ENCODE data around the gene FIGNL2. TPM values are rescaled to one million over a fixed set of nuclear protein-coding genes. Genes with fewer than 3 reads are reported as not detected.

Gene FIGNL2
- total RNA-seq, 1 experiment from 2014 or later: 0.27 TPM

DNA sequence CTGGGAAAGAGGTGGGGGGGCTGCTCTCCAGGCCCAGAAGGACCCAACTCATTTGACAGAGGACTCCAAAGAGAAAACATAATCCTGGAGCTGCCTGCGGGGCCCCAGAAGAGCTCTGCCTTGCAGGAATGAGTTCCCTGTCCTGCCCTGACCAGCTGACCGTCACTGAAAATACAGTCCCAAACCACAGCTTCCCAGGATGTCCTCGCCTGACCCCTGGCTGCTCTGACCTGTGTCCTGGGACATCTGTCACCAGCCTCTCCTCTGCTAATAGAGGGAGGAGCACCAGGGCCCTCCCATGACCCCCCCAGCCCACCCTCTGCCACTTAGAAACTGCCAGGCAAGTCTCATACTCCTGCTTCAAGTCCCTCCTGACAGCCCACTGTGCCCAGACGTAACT lies 9.8 kb downstream of the FIGNL2 start:
- ChIA-PET CTCF (no interaction called here), POLR2A (no interaction called here), RAD21 (ENCODE audit: low non-redundant PET in 1 of 2, low total read pairs in 2 of 2, uncharacterized antibody in 2 of 2, unreplicated experiment in 2 of 2) (no interaction called here)
- H2AFZ ChIP-seq (ENCODE audit: low read depth, low read length, poor library complexity, severe bottlenecking): no peak overlapping the region
- no peaks in the 10 kb centered on the region for H3K36me3 ChIP-seq (ENCODE audit: control insufficient read depth in 1 of 2, insufficient read depth in 2 of 2, low read length in 2 of 2)
- H3K4me2 ChIP-seq (ENCODE audit: low read length): no peak overlapping the region
- H3K27me3 ChIP-seq (ENCODE audit: insufficient read depth, low read length): peaks cover 3% of the 10 kb centered on the region; the same call in 1 of the 2 replicates
- no peak overlapping the region for H3K4me3 ChIP-seq (replicated peaks in 1 of 2; ENCODE audit: low read depth in 1 of 2, low read length in 2 of 2)
- H3K9me2 ChIP-seq (ENCODE audit: insufficient read depth): no peaks in the 10 kb centered on the region
- ATAC-seq: no peak
- H3K4me1 ChIP-seq (ENCODE audit: control insufficient read depth in 1 of 2, insufficient read depth in 2 of 2, low read length in 2 of 2): peaks cover 0 to 9% of the 10 kb centered on the region in 2 experiments; a peak in 1 of 4 replicates
- intact Hi-C loops (cut with micrococcal nuclease): no loop called here
- no peaks in the 10 kb centered on the region for H3K9me3 ChIP-seq (ENCODE audit: control insufficient read depth in 1 of 2, insufficient read depth in 1 of 2, low read depth in 1 of 2, low read length in 2 of 2)
- no peak overlapping the region for H3K9ac ChIP-seq (ENCODE audit: low read length)
- no peaks in the 10 kb centered on the region for H4K20me1 ChIP-seq (ENCODE audit: insufficient read depth)
- no TSS peak for BruUV-seq (replicated peaks)
- H3K27ac ChIP-seq (ENCODE audit: low read depth, low read length): no peak overlapping the region
- TF ChIP-seq SIN3A (IDR thresholded peaks at IDR 0.05; ENCODE audit: low read depth) (no peak), RAD21 (IDR thresholded peaks at IDR 0.05; ENCODE audit: low read depth) (no peak), EZH2 (IDR thresholded peaks at IDR 0.05) (no peak), ELF1 (IDR thresholded peaks at IDR 0.05; ENCODE audit: borderline replicate concordance, low read depth) (no peak), SRF (IDR thresholded peaks at IDR 0.05; ENCODE audit: low read depth) (no peak), SP1 (IDR thresholded peaks at IDR 0.05; ENCODE audit: low read depth) (no peak), POLR2A (IDR thresholded peaks at IDR 0.05; ENCODE audit: borderline replicate concordance, extremely low read depth, insufficient read depth, insufficient read length) (no peak), CBX3 (IDR thresholded peaks at IDR 0.05; ENCODE audit: low read depth) (no peak), FOSL1 (IDR thresholded peaks at IDR 0.05; ENCODE audit: low read depth) (no peak), TCF7L2 (IDR thresholded peaks at IDR 0.05; ENCODE audit: borderline replicate concordance, extremely low read depth, insufficient read depth, insufficient read length) (no peak), ZFX (IDR thresholded peaks at IDR 0.05) (no peak), YY1 (IDR thresholded peaks at IDR 0.05; ENCODE audit: extremely low read depth, insufficient replicate concordance, low read depth, low read length) (no peak), CEBPB (IDR thresholded peaks at IDR 0.05; ENCODE audit: low read depth) (no peak), ZNF274 (IDR thresholded peaks at IDR 0.05; ENCODE audit: low read depth, low read length) (no peak)
- TF ChIP-seq, protein P1, sequence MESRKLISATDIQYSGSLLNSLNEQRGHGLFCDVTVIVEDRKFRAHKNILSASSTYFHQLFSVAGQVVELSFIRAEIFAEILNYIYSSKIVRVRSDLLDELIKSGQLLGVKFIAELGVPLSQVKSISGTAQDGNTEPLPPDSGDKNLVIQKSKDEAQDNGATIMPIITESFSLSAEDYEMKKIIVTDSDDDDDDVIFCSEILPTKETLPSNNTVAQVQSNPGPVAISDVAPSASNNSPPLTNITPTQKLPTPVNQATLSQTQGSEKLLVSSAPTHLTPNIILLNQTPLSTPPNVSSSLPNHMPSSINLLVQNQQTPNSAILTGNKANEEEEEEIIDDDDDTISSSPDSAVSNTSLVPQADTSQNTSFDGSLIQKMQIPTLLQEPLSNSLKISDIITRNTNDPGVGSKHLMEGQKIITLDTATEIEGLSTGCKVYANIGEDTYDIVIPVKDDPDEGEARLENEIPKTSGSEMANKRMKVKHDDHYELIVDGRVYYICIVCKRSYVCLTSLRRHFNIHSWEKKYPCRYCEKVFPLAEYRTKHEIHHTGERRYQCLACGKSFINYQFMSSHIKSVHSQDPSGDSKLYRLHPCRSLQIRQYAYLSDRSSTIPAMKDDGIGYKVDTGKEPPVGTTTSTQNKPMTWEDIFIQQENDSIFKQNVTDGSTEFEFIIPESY (IDR thresholded peaks at IDR 0.05; ENCODE audit: extremely low read depth, insufficient replicate concordance, low read length): no peak
- TF ChIP-seq, protein P2, sequence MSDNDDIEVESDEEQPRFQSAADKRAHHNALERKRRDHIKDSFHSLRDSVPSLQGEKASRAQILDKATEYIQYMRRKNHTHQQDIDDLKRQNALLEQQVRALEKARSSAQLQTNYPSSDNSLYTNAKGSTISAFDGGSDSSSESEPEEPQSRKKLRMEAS (IDR thresholded peaks at IDR 0.05): no peak
- TF ChIP-seq, protein P3, sequence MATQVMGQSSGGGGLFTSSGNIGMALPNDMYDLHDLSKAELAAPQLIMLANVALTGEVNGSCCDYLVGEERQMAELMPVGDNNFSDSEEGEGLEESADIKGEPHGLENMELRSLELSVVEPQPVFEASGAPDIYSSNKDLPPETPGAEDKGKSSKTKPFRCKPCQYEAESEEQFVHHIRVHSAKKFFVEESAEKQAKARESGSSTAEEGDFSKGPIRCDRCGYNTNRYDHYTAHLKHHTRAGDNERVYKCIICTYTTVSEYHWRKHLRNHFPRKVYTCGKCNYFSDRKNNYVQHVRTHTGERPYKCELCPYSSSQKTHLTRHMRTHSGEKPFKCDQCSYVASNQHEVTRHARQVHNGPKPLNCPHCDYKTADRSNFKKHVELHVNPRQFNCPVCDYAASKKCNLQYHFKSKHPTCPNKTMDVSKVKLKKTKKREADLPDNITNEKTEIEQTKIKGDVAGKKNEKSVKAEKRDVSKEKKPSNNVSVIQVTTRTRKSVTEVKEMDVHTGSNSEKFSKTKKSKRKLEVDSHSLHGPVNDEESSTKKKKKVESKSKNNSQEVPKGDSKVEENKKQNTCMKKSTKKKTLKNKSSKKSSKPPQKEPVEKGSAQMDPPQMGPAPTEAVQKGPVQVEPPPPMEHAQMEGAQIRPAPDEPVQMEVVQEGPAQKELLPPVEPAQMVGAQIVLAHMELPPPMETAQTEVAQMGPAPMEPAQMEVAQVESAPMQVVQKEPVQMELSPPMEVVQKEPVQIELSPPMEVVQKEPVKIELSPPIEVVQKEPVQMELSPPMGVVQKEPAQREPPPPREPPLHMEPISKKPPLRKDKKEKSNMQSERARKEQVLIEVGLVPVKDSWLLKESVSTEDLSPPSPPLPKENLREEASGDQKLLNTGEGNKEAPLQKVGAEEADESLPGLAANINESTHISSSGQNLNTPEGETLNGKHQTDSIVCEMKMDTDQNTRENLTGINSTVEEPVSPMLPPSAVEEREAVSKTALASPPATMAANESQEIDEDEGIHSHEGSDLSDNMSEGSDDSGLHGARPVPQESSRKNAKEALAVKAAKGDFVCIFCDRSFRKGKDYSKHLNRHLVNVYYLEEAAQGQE (IDR thresholded peaks at IDR 0.05; ENCODE audit: low read depth): no peak
- TF ChIP-seq, protein P4, sequence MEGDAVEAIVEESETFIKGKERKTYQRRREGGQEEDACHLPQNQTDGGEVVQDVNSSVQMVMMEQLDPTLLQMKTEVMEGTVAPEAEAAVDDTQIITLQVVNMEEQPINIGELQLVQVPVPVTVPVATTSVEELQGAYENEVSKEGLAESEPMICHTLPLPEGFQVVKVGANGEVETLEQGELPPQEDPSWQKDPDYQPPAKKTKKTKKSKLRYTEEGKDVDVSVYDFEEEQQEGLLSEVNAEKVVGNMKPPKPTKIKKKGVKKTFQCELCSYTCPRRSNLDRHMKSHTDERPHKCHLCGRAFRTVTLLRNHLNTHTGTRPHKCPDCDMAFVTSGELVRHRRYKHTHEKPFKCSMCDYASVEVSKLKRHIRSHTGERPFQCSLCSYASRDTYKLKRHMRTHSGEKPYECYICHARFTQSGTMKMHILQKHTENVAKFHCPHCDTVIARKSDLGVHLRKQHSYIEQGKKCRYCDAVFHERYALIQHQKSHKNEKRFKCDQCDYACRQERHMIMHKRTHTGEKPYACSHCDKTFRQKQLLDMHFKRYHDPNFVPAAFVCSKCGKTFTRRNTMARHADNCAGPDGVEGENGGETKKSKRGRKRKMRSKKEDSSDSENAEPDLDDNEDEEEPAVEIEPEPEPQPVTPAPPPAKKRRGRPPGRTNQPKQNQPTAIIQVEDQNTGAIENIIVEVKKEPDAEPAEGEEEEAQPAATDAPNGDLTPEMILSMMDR (IDR thresholded peaks at IDR 0.05 in 2 of 3, conservative IDR thresholded peaks at IDR 0.05 in 1 of 3; ENCODE audit: borderline replicate concordance in 1 of 3, insufficient read depth in 1 of 3, low read depth in 2 of 3, low read length in 2 of 3): no peak
- no peaks in the 10 kb centered on the region for H3K79me2 ChIP-seq (ENCODE audit: insufficient read depth, low read length)
- DNase-seq (ENCODE audit: low read depth, low spot score): no peak
